Heart right ventricle (tissue), 16 donors: ENCODE data around the gene CCDC102B. TPM values are rescaled to one million over a fixed set of nuclear protein-coding genes. Genes with fewer than 3 reads are reported as not detected.

Experiments
- ATAC-seq, 8 donors: fragments of 200-7000 bp; cut with Tn5 transposase; one replicate each; pipeline ENCODE4 v1.9.1; 2020; ENCODE audit warnings: mild to moderate bottlenecking in 8 of 8, moderate library complexity in 8 of 8, moderate number of reproducible peaks in 1 of 8
- DNase-seq, 2 donors: peaks; one replicate each; pipeline ENCODE4 v3.0.0-alpha.2; 2020
- H3K27ac ChIP-seq, 10 donors: fragments of 200-600 bp; sonication (generic) in 2 of 10; one replicate each; pipeline versions ENCODE4 v1.5.0 to v1.8.0; 2020 to 2022; ENCODE audit warnings: mild to moderate bottlenecking in 3 of 10
- H3K27me3 ChIP-seq, 7 donors: fragments of 200-600 bp; one replicate each; pipeline ENCODE4 v1.8.0; 2021 to 2022; ENCODE audit warnings: mild to moderate bottlenecking in 2 of 7
- H3K36me3 ChIP-seq, 9 donors: fragments of 200-600 bp; sonication (generic) in 1 of 9; one replicate each; pipeline versions ENCODE4 v1.5.0 to v1.8.0; 2020 to 2022; ENCODE audit warnings: mild to moderate bottlenecking in 2 of 9
- H3K4me1 ChIP-seq, 9 donors: fragments of 200-600 bp; sonication (generic) in 1 of 9; one replicate each; pipeline versions ENCODE4 v1.5.0 to v1.8.0; 2020 to 2022; ENCODE audit warnings: mild to moderate bottlenecking in 4 of 9
- H3K4me3 ChIP-seq, 10 donors: fragments of 200-600 bp; sonication (generic) in 2 of 10; one replicate each; pipeline versions ENCODE4 v1.5.0 to v1.8.0; 2020 to 2022; ENCODE audit warnings: mild to moderate bottlenecking in 7 of 10, moderate library complexity in 2 of 10
- H3K9me3 ChIP-seq, 11 donors: fragments of 200-600 bp in 10 of 11; sonication (generic) in 2 of 11; one replicate each; pipeline versions ENCODE4 v1.5.0 to v1.8.0; 2013 to 2022; ENCODE audit warnings: mild to moderate bottlenecking in 2 of 11, control low read depth in 1 of 11, moderate library complexity in 1 of 11
- CTCF ChIP-seq, 9 donors: fragments of 200-600 bp; sonication (generic) in 2 of 9; IDR thresholded peaks; one replicate each; pipeline versions ENCODE4 v1.5.0 to v1.8.0; 2021 to 2022; ENCODE audit warnings: antibody characterized with exemption in 9 of 9, mild to moderate bottlenecking in 5 of 9, moderate library complexity in 1 of 9
- WGBS, 2 donors: extraction: QIAGEN DNeasy Blood & Tissue Kit; methylation state at CpG; one replicate each; pipeline ENCODE4 v1.1.7; 2013; ENCODE audit warnings: inconsistent platforms in 1 of 2; 5-methylcytosine and 5-hydroxymethylcytosine counted together
- intact Hi-C, 10 donors: fragments of 100-400 bp; cut with DNase I; formaldehyde crosslinking; loops; one replicate each; pipeline versions ENCODE4 v1.11.1 to v1.14.2; 2022
- polyA plus RNA-seq, 2 donors: library from polyadenylated mRNA; stranded (reverse); fragments of 200-250 nt; gene quantifications; one replicate each; pipeline ENCODE4 v1.2.3, GENCODE V29; 2013
- total RNA-seq, 10 donors: library from RNA; stranded (reverse); fragmentation: NEBNext Ultra II Directional in 3 of 10; extraction: Animal tissue kit (Norgen Biotek cat#: 25700) in 3 of 10; gene quantifications; one replicate each; pipeline versions ENCODE4 v1.2.1 to v1.2.4, GENCODE V29; 2021 to 2023
- donor health status: Arrhythmogenic right ventricular cardiomyopathy.
- donor health status: ischemic (EF 13 %, LVEDD 7.1; RV severe dilation, severe dysfunction).
- donor health status: healthy with polysubstance abuse.
- donor health status: DM: no; HTN: yes; CAD: no.
- donor health status: DM: no; HTN: no; CAD: no.
- donor health status: ischemic (EF 25% LVEDD 6.9; RV normal size, moderate dysfunction).
- donor health status: ischemic (EF 25% LVEDD 5.7; RV mildly dilated, moderate dysfunction).
- donor health status: healthy.
- donor health status: DM: yes; HTN: yes; CAD: no.
- donor health status: Ischemic cardiomyopathy.
- donor health status: ischemic (EF 35%, LVEDD 5.7; RV mildly dilated, moderate dysfunction).
- donor health status: nonischemic (EF 11% LVEDD 7.7; RV severe dilation, severe dysfunction).
- donor health status: DM: yes; HTN: yes; CAD: no.
- donor health status: PGD.
- donor health status: ischemic (EF 29% LVEDD 5.4; RV normal size, mild dysfunction).
- donor health status: nonischemic (EF 23%, LVEDD 6.1; RV moderate dilation, normal function).

Gene CCDC102B
- total and polyA plus RNA-seq, 12 donors = 2.8 to 7.3 (median 5.8) TPM

- intact Hi-C loops = no loop called here
Measured at GRCh38 chr18:69021211-69021805, 223.4 kb downstream of the CCDC102B start.

GRCh38 chr18:69022426-69022825 lies 224.5 kb downstream of the CCDC102B start:
- intact Hi-C loops = no loop called here
- Histone ChIP-seq H3K4me3 (no peak overlapping the region), H3K27ac (no peak overlapping the region), H3K27me3 (no peaks in the 10 kb centered on the region), H3K36me3 (no peaks in the 10 kb centered on the region), H3K9me3 (no peaks in the 10 kb centered on the region), H3K4me1 (no peaks in the 10 kb centered on the region)
- WGBS, 2 donors = 82 to 87% methylated on average over 1 of the region's 1 CpG
- ATAC-seq (no peak), DNase-seq (no peak)
- TF ChIP-seq CTCF (IDR thresholded peaks at IDR 0.05) = no peak

More at GRCh38 chr18:69021211-69021805, 223.4 kb downstream of the CCDC102B start:
- no peaks in the 10 kb centered on the region for H3K9me3 ChIP-seq
- no peaks in the 10 kb centered on the region for H3K4me1 ChIP-seq
- no peaks in the 10 kb centered on the region for H3K27me3 ChIP-seq
- no peak overlapping the region for H3K4me3 ChIP-seq
- no peaks in the 10 kb centered on the region for H3K36me3 ChIP-seq
- H3K27ac ChIP-seq = no peak overlapping the region
- ATAC-seq (no peak), DNase-seq (no peak)
- TF ChIP-seq CTCF (IDR thresholded peaks at IDR 0.05) = no peak
- WGBS, 2 donors = 81 to 89% methylated on average over 8 of the region's 8 CpGs

GRCh38 chr18:69031571-69031970 lies 233.7 kb downstream of the CCDC102B start:
- no peak for TF ChIP-seq CTCF (IDR thresholded peaks at IDR 0.05)
- Histone ChIP-seq H3K27ac (no peak overlapping the region), H3K4me3 (no peak overlapping the region), H3K4me1 (peaks cover 0 to 17% (median 0%) of the 10 kb centered on the region in 9 donors), H3K27me3 (no peaks in the 10 kb centered on the region), H3K9me3 (no peaks in the 10 kb centered on the region), H3K36me3 (no peaks in the 10 kb centered on the region)
- DNase-seq = no peak
- ATAC-seq = no peak
- WGBS, 2 donors = 83 to 86% methylated on average over 1 of the region's 1 CpG
- intact Hi-C loops = loop anchor here in 1 of 10 donors (10.0 kb wide), 1 partner anchor 57 kb away; no protein-coding TSS in a partner anchor

- no peak overlapping the region for H3K4me3 ChIP-seq
- no peak for ATAC-seq
- TF ChIP-seq CTCF (IDR thresholded peaks at IDR 0.05) = no peak
Measured at GRCh38 chr18:69032009-69032408, 234.1 kb downstream of the CCDC102B start.

More at GRCh38 chr18:69032009-69032408, 234.1 kb downstream of the CCDC102B start:
- H3K4me1 ChIP-seq = peaks cover 0 to 17% (median 0%) of the 10 kb centered on the region in 9 donors
- H3K36me3 ChIP-seq = no peaks in the 10 kb centered on the region
- no peaks in the 10 kb centered on the region for H3K27me3 ChIP-seq
- no peaks in the 10 kb centered on the region for H3K9me3 ChIP-seq
- no peak overlapping the region for H3K27ac ChIP-seq
- intact Hi-C loops = loop anchor here in 1 of 10 donors (10.0 kb wide), 1 partner anchor 57 kb away; no protein-coding TSS in a partner anchor
- DNase-seq = no peak
